Sigmoid colon (tissue), 7 donors: Measurements from ENCODE around the gene OPRL1. TPM values are rescaled to one million over a fixed set of nuclear protein-coding genes. Genes with fewer than 3 reads are reported as not detected.

Experiments used
- DNase-seq: peaks from one replicate; pipeline ENCODE4 v3.0.0-alpha.2; 2019
- H3K27ac ChIP-seq, 4 donors: fragments of 200-600 bp; sonication (generic); one replicate each; pipeline ENCODE4 v1.5.1; 2016 to 2019; ENCODE audit warnings: mild to moderate bottlenecking in 1 of 4
- H3K27me3 ChIP-seq, 3 donors: fragments of 200-600 bp; sonication (generic); one replicate each; pipeline ENCODE4 v1.5.1; 2019; ENCODE audit warnings: mild to moderate bottlenecking in 1 of 3
- H3K36me3 ChIP-seq, 4 donors: fragments of 200-600 bp; sonication (generic); one replicate each; pipeline ENCODE4 v1.5.1; 2016 to 2019
- H3K4me1 ChIP-seq, 4 donors: fragments of 200-600 bp; sonication (generic); one replicate each; pipeline ENCODE4 v1.5.1; 2017 to 2019
- H3K4me3 ChIP-seq, 4 donors: fragments of 200-600 bp; sonication (generic); one replicate each; pipeline ENCODE4 v1.5.1; 2017 to 2019; ENCODE audit warnings: mild to moderate bottlenecking in 2 of 4, moderate library complexity in 1 of 4
- H3K9me3 ChIP-seq, 4 donors: fragments of 200-600 bp in 3 of 4; sonication (generic) in 3 of 4; one replicate each; pipeline versions ENCODE4 v1.5.1 to v1.6.1; 2013 to 2019
- EP300 ChIP-seq, 4 donors: sonication (generic); formaldehyde crosslinking; IDR thresholded peaks; one replicate each; pipeline ENCODE4 v1.6.1; 2017; ENCODE audit warnings: antibody characterized with exemption in 4 of 4
- POLR2A ChIP-seq, 2 donors: fragments of 450-650 bp; IDR thresholded peaks; one replicate each; pipeline ENCODE4 v1.6.1; 2016; ENCODE audit warnings: antibody characterized with exemption in 2 of 2, mild to moderate bottlenecking in 2 of 2, moderate library complexity in 2 of 2
- POLR2AphosphoS5 ChIP-seq, 4 donors: sonication (generic); formaldehyde crosslinking; IDR thresholded peaks; one replicate each; pipeline ENCODE4 v1.6.1; 2017; ENCODE audit warnings: antibody characterized with exemption in 4 of 4
- WGBS, 2 donors: extraction: QIAGEN DNeasy Blood & Tissue Kit; methylation state at CpG; one replicate each; pipeline ENCODE4 v1.1.7; 2013; 5-methylcytosine and 5-hydroxymethylcytosine counted together
- intact Hi-C: fragments of 100-400 bp; cut with DNase I; formaldehyde crosslinking; loops from one replicate; pipeline ENCODE4 v1.15.1; 2023
- polyA plus RNA-seq, 3 donors: library from polyadenylated mRNA; stranded (reverse); fragments of 200-250 nt; gene quantifications; one replicate each; pipeline ENCODE4 v1.2.3, GENCODE V29; 2013
- total RNA-seq, 4 donors: library from RNA; depleted of rRNA; stranded (reverse); fragments of >200 nt; gene quantifications; one replicate each; pipeline ENCODE4 v1.1.0, GENCODE V29; 2016
- TF ChIP-seq, protein P1 (sequence below), 4 experiments: fragments of 450-650 bp in 3 of 4; fragments of 200-600 bp in 1 of 4; IDR thresholded peaks; one replicate each; pipeline ENCODE4 v1.5.1; 2016 to 2019; ENCODE audit warnings: antibody characterized with exemption in 4 of 4, mild to moderate bottlenecking in 3 of 4, moderate library complexity in 2 of 4
- donor health status: healthy with polysubstance abuse.
- donor health status: Bipolar disorder and iron deficiency.
- donor health status: healthy.

OPRL1 gene
- total and polyA plus RNA-seq, 7 donors: under 0.01 to 2.2 (median 0.89) TPM; not detected in 1

DNA sequence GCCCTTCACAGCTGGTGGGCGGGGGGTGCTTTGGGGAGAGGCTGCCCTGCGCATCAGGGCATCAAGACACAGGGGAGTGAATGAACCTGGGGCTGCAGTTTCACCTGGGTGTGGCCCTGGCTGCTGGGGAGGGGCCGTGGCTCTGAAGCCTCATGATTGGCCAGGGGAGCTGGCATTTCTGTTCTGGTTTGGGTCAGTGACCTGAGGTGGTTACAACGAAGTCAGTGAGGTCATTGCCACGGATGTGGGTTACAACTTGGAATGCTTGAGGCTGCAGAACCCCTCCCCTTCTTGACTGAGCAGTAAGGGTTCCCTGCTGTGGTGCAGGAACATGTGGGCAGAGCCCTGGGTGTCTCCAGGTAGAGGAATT lies 13.9 kb upstream of the OPRL1 start:
- Histone ChIP-seq H3K36me3 (peaks cover 0 to 8% (median 0%) of the 10 kb centered on the region in 4 donors), H3K27ac (no peak overlapping the region), H3K4me3 (no peak overlapping the region), H3K4me1 (peaks cover 0 to 29% (median 25%) of the 10 kb centered on the region in 4 donors), H3K27me3 (no peaks in the 10 kb centered on the region), H3K9me3 (no peaks in the 10 kb centered on the region)
- TF ChIP-seq POLR2AphosphoS5 (IDR thresholded peaks at IDR 0.05): no peak
- no peak for TF ChIP-seq POLR2A (IDR thresholded peaks at IDR 0.05)
- TF ChIP-seq, protein P1, sequence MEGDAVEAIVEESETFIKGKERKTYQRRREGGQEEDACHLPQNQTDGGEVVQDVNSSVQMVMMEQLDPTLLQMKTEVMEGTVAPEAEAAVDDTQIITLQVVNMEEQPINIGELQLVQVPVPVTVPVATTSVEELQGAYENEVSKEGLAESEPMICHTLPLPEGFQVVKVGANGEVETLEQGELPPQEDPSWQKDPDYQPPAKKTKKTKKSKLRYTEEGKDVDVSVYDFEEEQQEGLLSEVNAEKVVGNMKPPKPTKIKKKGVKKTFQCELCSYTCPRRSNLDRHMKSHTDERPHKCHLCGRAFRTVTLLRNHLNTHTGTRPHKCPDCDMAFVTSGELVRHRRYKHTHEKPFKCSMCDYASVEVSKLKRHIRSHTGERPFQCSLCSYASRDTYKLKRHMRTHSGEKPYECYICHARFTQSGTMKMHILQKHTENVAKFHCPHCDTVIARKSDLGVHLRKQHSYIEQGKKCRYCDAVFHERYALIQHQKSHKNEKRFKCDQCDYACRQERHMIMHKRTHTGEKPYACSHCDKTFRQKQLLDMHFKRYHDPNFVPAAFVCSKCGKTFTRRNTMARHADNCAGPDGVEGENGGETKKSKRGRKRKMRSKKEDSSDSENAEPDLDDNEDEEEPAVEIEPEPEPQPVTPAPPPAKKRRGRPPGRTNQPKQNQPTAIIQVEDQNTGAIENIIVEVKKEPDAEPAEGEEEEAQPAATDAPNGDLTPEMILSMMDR (IDR thresholded peaks at IDR 0.05): no peak
- TF ChIP-seq EP300 (IDR thresholded peaks at IDR 0.05): no peak
- intact Hi-C loops: no loop called here
- no peak for DNase-seq
- WGBS, 2 donors: 18 to 28% methylated on average over 5 of the region's 5 CpGs

DNA sequence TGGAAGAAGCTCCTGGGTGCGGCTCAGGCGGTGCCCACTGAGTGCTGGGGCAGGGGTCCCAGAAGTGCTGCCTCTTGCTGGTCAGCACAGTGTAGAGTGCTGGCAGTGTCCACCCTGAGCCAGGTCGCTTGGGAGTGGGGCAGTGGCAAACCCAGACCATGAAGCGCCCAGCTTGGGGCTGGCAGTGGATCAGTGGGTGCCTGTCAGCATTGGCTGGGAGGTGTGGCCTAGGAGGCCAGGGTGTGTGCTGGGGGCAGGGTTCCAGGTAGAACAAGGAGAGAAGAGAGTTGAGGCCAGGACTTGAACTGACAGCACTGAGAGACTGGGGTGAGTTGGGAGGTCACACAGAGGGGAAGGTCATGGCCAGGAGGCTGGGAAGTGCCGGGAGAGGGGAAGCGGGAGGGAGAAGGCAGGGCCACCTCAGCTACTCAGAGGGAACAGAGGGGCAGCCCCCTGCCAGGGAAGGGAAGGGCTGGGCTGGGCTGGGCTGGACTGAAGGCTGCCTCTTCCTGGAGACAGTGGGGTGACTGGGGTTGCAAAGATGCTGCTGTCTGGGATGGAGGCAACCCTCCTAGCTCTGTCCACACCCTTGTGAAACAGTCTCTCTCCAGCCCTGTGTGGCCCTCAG lies 12.8 kb upstream of the OPRL1 start:
- 78 to 81% methylated on average over 6 of the region's 6 CpGs for WGBS, 2 donors

DNA sequence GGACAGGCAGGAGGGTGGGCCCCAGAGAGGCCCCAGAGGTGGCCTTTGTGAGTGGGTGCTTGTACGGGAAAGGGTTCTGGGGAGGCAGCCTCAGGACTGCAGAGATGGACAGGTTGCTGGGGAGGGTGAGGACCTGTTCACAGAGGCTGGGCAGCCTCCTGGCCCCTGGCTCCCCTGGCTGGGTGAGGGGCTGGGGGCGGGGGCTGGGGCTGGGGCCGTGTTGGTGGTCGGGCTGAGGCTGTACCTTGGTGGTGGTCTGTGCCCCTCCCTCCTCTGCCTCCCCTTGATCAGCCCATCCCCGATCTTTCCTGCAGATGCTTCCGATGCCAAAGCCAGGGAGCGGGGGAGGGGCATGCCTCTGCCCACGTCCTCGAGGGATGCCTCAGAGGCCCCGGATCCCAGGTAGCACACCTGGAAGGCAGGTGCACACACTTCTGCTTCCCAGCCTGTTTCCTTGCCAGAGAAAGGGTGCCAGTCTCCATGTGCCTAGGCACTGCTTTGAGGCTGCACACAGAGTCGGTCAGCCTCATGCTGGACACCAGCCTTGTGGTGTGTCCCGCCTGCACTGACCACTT lies 12.1 kb upstream of the OPRL1 start:
- Histone ChIP-seq H3K9me3 (no peaks in the 10 kb centered on the region), H3K27ac (no peak overlapping the region), H3K36me3 (peaks cover 0 to 22% (median 0%) of the 10 kb centered on the region in 4 donors), H3K27me3 (no peaks in the 10 kb centered on the region), H3K4me1 (peaks cover 0 to 21% (median 18%) of the 10 kb centered on the region in 4 donors), H3K4me3 (no peak overlapping the region)
- no peak for TF ChIP-seq POLR2AphosphoS5 (IDR thresholded peaks at IDR 0.05)
- TF ChIP-seq, protein P1 (IDR thresholded peaks at IDR 0.05): no peak
- intact Hi-C loops: no loop called here
- no peak for DNase-seq
- WGBS, 2 donors: 71 to 76% methylated on average over 12 of the region's 12 CpGs

More for the DNA sequence above, 12.8 kb upstream of the OPRL1 start:
- Histone ChIP-seq H3K36me3 (peaks cover 0 to 15% (median 0%) of the 10 kb centered on the region in 4 donors), H3K4me3 (no peak overlapping the region), H3K9me3 (no peaks in the 10 kb centered on the region), H3K27ac (no peak overlapping the region), H3K4me1 (peaks cover 0 to 27% (median 23%) of the 10 kb centered on the region in 4 donors), H3K27me3 (no peaks in the 10 kb centered on the region)
- no peak for DNase-seq
- TF ChIP-seq, protein P1 (IDR thresholded peaks at IDR 0.05): no peak
- TF ChIP-seq POLR2A (IDR thresholded peaks at IDR 0.05): no peak
- no peak for TF ChIP-seq POLR2AphosphoS5 (IDR thresholded peaks at IDR 0.05)
- TF ChIP-seq EP300 (IDR thresholded peaks at IDR 0.05): no peak
- intact Hi-C loops: no loop called here

DNA sequence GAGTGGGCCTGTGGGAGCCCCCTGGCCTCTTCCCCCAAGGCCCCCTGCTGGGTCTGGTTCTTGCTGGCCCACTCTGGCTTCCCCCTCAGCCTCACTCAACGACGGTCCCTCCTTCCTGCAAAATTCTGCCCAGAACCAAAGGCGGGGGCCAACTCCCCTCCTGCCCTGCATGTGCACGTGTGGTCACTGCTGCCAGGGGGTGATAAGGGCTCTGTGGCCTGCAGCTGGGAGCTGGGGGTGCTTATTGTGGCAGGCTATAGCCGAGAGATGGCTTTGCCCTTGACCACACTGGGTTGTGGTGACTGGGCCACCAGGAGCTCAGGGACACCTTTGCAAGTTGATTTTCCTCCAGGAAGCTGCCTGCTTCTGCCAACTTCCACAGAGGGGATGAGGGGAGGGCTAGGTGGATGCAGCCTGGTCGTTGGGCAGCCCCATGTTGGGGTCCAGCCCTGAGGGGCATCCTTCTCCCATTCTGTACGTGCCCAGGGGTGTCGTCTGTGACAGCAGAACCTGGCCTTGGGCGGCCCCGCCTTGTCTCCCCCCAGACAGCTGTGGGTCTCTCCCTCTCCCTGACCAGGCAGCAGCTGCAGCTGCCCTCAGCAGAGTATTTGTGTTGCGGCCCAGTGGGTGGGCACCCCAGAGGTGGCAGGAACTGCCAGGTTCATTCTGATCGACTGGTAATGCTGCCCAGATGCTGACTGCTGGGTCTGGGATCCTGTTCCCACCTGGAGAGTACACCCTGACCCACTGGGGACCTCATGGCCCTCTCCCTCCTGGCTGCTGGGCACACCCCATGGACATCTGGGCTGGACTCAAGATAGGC lies 11.3 kb upstream of the OPRL1 start:
- Histone ChIP-seq H3K36me3 (peaks cover 0 to 24% (median 1%) of the 10 kb centered on the region in 4 donors), H3K27me3 (no peaks in the 10 kb centered on the region), H3K4me3 (no peak overlapping the region), H3K27ac (no peak overlapping the region), H3K9me3 (no peaks in the 10 kb centered on the region), H3K4me1 (peaks cover 0 to 20% (median 16%) of the 10 kb centered on the region in 4 donors)
- no peak for DNase-seq
- TF ChIP-seq EP300 (IDR thresholded peaks at IDR 0.05) (no peak), POLR2AphosphoS5 (IDR thresholded peaks at IDR 0.05) (no peak)
- TF ChIP-seq, protein P1 (IDR thresholded peaks at IDR 0.05): no peak
- intact Hi-C loops: no loop called here
- WGBS, 2 donors: 70 to 78% methylated on average over 12 of the region's 12 CpGs
